COLO668 (cell line): Measurements from ENCODE around the gene ESCO1.
"Not testable (repeated sequence)": the region's sequence is repeated elsewhere in the genome, so short reads cannot be mapped to it uniquely, and the experiment has no call there.

Experiments
- DNase-seq: peaks from one replicate; lab custom pipeline; 2025; ENCODE audit not compliant: unreplicated experiment; lab: John Stamatoyannopoulos, UW

Gene ESCO1

GRCh38 chr18:21592361-21592760 lies 8.1 kb downstream of the ESCO1 start:
- not testable (repeated sequence) for DNase-seq

- no peak for DNase-seq
These were observed 16.1 kb downstream of the ESCO1 start for GRCh38 chr18:21584391-21584790.

- DNase-seq = no peak
These were observed 24.8 kb downstream of the ESCO1 start for GRCh38 chr18:21575656-21576055.

GRCh38 chr18:21571772-21572171 lies 28.7 kb downstream of the ESCO1 start:
- no peak for DNase-seq

GRCh38 chr18:21559195-21559594 lies 41.3 kb downstream of the ESCO1 start:
- DNase-seq = no peak

GRCh38 chr18:21557607-21558253 lies 42.8 kb downstream of the ESCO1 start:
- DNase-seq = no peak

- DNase-seq = no peak
These were observed 50.0 kb downstream of the ESCO1 start for GRCh38 chr18:21550510-21550970.

GRCh38 chr18:21548647-21549046 lies 51.9 kb downstream of the ESCO1 start:
- no peak for DNase-seq

- DNase-seq = no peak
These were observed 54.1 kb downstream of the ESCO1 start for GRCh38 chr18:21546423-21546822.

GRCh38 chr18:21538230-21538629 lies 62.3 kb downstream of the ESCO1 start:
- no peak for DNase-seq

- no peak for DNase-seq
These were observed 66.2 kb downstream of the ESCO1 start for GRCh38 chr18:21534327-21534726.

- DNase-seq = no peak
These were observed 74.0 kb downstream of the ESCO1 start for GRCh38 chr18:21526463-21526862.

GRCh38 chr18:21525916-21526315 lies 74.6 kb downstream of the ESCO1 start:
- no peak for DNase-seq

- DNase-seq = no peak
These were observed 78.0 kb downstream of the ESCO1 start for GRCh38 chr18:21522530-21522929.

GRCh38 chr18:21513741-21514140 lies 86.8 kb downstream of the ESCO1 start:
- no peak for DNase-seq

- no peak for DNase-seq
These were observed 87.2 kb downstream of the ESCO1 start for GRCh38 chr18:21513292-21513691.

GRCh38 chr18:21509062-21509461 lies 91.4 kb downstream of the ESCO1 start:
- DNase-seq = no peak

GRCh38 chr18:21507913-21508701 lies 92.4 kb downstream of the ESCO1 start:
- DNase-seq = no peak

GRCh38 chr18:21502661-21503060 lies 97.8 kb downstream of the ESCO1 start:
- DNase-seq = no peak

- DNase-seq = no peak
These were observed 100.5 kb downstream of the ESCO1 start for GRCh38 chr18:21499997-21500396.

- no peak for DNase-seq
These were observed 104.1 kb downstream of the ESCO1 start for GRCh38 chr18:21496277-21496835.

- no peak for DNase-seq
These were observed 109.8 kb downstream of the ESCO1 start for GRCh38 chr18:21490748-21491147.
